Fibroblast of lung (primary cell): ENCODE results near the gene GTF2F2. TPM values are rescaled to one million over a fixed set of nuclear protein-coding genes. Genes with fewer than 3 reads are reported as not detected.

Source experiments
- DNase-seq, 2 donors: peaks; one replicate each; pipeline versions ENCODE4 v3.0.0 to v3.0.0-alpha.2; 2010; ENCODE audit warnings: low read depth in 2 of 2
- H2AFZ ChIP-seq: 2 replicates; pipeline ENCODE4 v1.5.1; 2012; ENCODE audit warnings: low read length, control low read depth, inconsistent platforms
- H3K27ac ChIP-seq: 2 replicates; pipeline ENCODE4 v1.5.1; 2011; ENCODE audit warnings: low read length, control low read depth; ENCODE audit not compliant: insufficient read depth
- H3K27me3 ChIP-seq: 2 replicates; pipeline ENCODE4 v1.5.1; 2011; ENCODE audit warnings: mild to moderate bottlenecking, low read length; ENCODE audit not compliant: control insufficient read depth, insufficient read depth
- H3K36me3 ChIP-seq: 2 replicates; pipeline ENCODE4 v1.5.1; 2011; ENCODE audit warnings: low read length; ENCODE audit not compliant: control insufficient read depth, insufficient read depth
- H3K4me1 ChIP-seq: 2 replicates; pipeline ENCODE4 v1.5.1; 2011; ENCODE audit warnings: low read length; ENCODE audit not compliant: control insufficient read depth, insufficient read depth; ENCODE audit errors: extremely low read depth
- H3K4me2 ChIP-seq: 2 replicates; pipeline ENCODE4 v1.5.1; 2011; ENCODE audit warnings: low read length, control low read depth; ENCODE audit not compliant: insufficient read depth; ENCODE audit errors: extremely low read depth
- H3K4me3 ChIP-seq, 4 experiments: fragments of 200-600 bp in 1 of 4; sonication (generic) in 1 of 4; replicated peaks in 1 of 4; 2 replicates each; pipeline ENCODE4 v1.5.1; 2011 to 2016; ENCODE audit warnings: low read length in 4 of 4, low read depth in 3 of 4, mild to moderate bottlenecking in 3 of 4, control low read depth in 2 of 4, inconsistent platforms in 1 of 4, mixed read lengths in 1 of 4; ENCODE audit not compliant: insufficient read depth in 1 of 4; ENCODE audit errors: control extremely low read depth in 1 of 4
- H3K79me2 ChIP-seq: 2 replicates; pipeline ENCODE4 v1.5.1; 2012; ENCODE audit warnings: mild to moderate bottlenecking, low read length, inconsistent platforms; ENCODE audit not compliant: control insufficient read depth, insufficient read depth
- H3K9ac ChIP-seq: 2 replicates; pipeline ENCODE4 v1.5.1; 2011; ENCODE audit warnings: mild to moderate bottlenecking, low read length, control low read depth; ENCODE audit not compliant: insufficient read depth
- H3K9me3 ChIP-seq: 2 replicates; pipeline ENCODE4 v1.5.1; 2012; ENCODE audit warnings: low read depth, low read length; ENCODE audit not compliant: control insufficient read depth, insufficient read depth
- H4K20me1 ChIP-seq: 2 replicates; pipeline ENCODE4 v1.5.1; 2011; ENCODE audit warnings: low read length; ENCODE audit not compliant: control insufficient read depth, insufficient read depth; ENCODE audit errors: extremely low read depth
- CTCF ChIP-seq, 2 donors: IDR thresholded peaks in 1 of 2; conservative IDR thresholded peaks in 1 of 2; 1 replicate in 1 of 2; 2 replicates in 1 of 2; pipeline ENCODE4 v1.5.1; 2011 to 2012; ENCODE audit warnings: low read length in 2 of 2, control low read depth in 1 of 2, inconsistent platforms in 1 of 2, low read depth in 1 of 2, mild to moderate bottlenecking in 1 of 2
- EZH2 ChIP-seq: IDR thresholded peaks from 2 replicates; pipeline ENCODE4 v1.5.1; 2012; ENCODE audit warnings: low read length, control low read depth, mild to moderate bottlenecking; ENCODE audit errors: missing control alignments
- polyA plus RNA-seq, 2 donors: library from polyadenylated mRNA; depleted of rRNA in 1 of 2; stranded (reverse) in 1 of 2; unstranded in 1 of 2; fragments of >200 nt; gene quantifications; 2 replicates each; pipeline ENCODE4 v1.2.1, GENCODE V29; 2011 to 2012; ENCODE audit warnings: missing spikeins in 1 of 2
- total RNA-seq: library from RNA; depleted of rRNA; stranded (reverse); fragments of >200 nt; gene quantifications from 2 replicates; pipeline ENCODE4 v1.2.1, GENCODE V29; 2014

GTF2F2 gene
- total and polyA plus RNA-seq, 2 donors (not counting 1 experiment from before 2014, with no cell fraction given), result 23.4 to 31.7 TPM

- no peak for DNase-seq
- Histone ChIP-seq H3K27ac (no peak overlapping the region), H3K79me2 (no peaks in the 10 kb centered on the region), H3K9me3 (no peaks in the 10 kb centered on the region), H4K20me1 (no peaks in the 10 kb centered on the region), H3K4me2 (no peak overlapping the region), H3K9ac (no peak overlapping the region), H3K4me3 (no peak overlapping the region), H3K27me3 (no peaks in the 10 kb centered on the region), H3K36me3 (no peaks in the 10 kb centered on the region), H3K4me1 (no peaks in the 10 kb centered on the region), H2AFZ (no peak overlapping the region)
- TF ChIP-seq EZH2 (no peak), CTCF (conservative IDR thresholded peaks at IDR 0.05 in 1 of 2, IDR thresholded peaks at IDR 0.05 in 1 of 2; ENCODE audit: low read depth in 1 of 2, low read length in 2 of 2) (no peak)
These were observed 16.0 kb upstream of the GTF2F2 start for GRCh38 chr13:45104261-45104660.

- no peaks in the 10 kb centered on the region for H3K36me3 ChIP-seq
- no peaks in the 10 kb centered on the region for H3K79me2 ChIP-seq
- H4K20me1 ChIP-seq, result no peaks in the 10 kb centered on the region
- DNase-seq, result peak in 1 of 2 donors; percentile 71
- H3K4me3 ChIP-seq, result no peak overlapping the region
- H3K9ac ChIP-seq, result no peak overlapping the region
- H3K27ac ChIP-seq, result no peak overlapping the region
- H3K4me1 ChIP-seq, result no peaks in the 10 kb centered on the region
- no peaks in the 10 kb centered on the region for H3K27me3 ChIP-seq
- no peak for TF ChIP-seq EZH2
- no peak for TF ChIP-seq CTCF (conservative IDR thresholded peaks at IDR 0.05 in 1 of 2, IDR thresholded peaks at IDR 0.05 in 1 of 2; ENCODE audit: low read depth in 1 of 2, low read length in 2 of 2)
- H3K4me2 ChIP-seq, result no peak overlapping the region
- H3K9me3 ChIP-seq, result no peaks in the 10 kb centered on the region
- no peak overlapping the region for H2AFZ ChIP-seq
These were observed 14.4 kb upstream of the GTF2F2 start for GRCh38 chr13:45105895-45106294.

GRCh38 chr13:45107539-45107938, 12.8 kb upstream of the GTF2F2 start:
- no peak for TF ChIP-seq EZH2
- no peak for TF ChIP-seq CTCF (conservative IDR thresholded peaks at IDR 0.05 in 1 of 2, IDR thresholded peaks at IDR 0.05 in 1 of 2; ENCODE audit: low read depth in 1 of 2, low read length in 2 of 2)
- H4K20me1 ChIP-seq, result no peaks in the 10 kb centered on the region
- no peaks in the 10 kb centered on the region for H3K79me2 ChIP-seq
- H3K4me1 ChIP-seq, result no peaks in the 10 kb centered on the region
- H3K4me2 ChIP-seq, result no peak overlapping the region
- no peak overlapping the region for H3K4me3 ChIP-seq
- H3K9me3 ChIP-seq, result no peaks in the 10 kb centered on the region
- no peak overlapping the region for H3K9ac ChIP-seq
- no peak for DNase-seq
- H2AFZ ChIP-seq, result no peak overlapping the region
- H3K27ac ChIP-seq, result no peak overlapping the region
- H3K27me3 ChIP-seq, result no peaks in the 10 kb centered on the region
- H3K36me3 ChIP-seq, result no peaks in the 10 kb centered on the region
